Measurements from ENCODE around the gene GHDC.

DNA sequence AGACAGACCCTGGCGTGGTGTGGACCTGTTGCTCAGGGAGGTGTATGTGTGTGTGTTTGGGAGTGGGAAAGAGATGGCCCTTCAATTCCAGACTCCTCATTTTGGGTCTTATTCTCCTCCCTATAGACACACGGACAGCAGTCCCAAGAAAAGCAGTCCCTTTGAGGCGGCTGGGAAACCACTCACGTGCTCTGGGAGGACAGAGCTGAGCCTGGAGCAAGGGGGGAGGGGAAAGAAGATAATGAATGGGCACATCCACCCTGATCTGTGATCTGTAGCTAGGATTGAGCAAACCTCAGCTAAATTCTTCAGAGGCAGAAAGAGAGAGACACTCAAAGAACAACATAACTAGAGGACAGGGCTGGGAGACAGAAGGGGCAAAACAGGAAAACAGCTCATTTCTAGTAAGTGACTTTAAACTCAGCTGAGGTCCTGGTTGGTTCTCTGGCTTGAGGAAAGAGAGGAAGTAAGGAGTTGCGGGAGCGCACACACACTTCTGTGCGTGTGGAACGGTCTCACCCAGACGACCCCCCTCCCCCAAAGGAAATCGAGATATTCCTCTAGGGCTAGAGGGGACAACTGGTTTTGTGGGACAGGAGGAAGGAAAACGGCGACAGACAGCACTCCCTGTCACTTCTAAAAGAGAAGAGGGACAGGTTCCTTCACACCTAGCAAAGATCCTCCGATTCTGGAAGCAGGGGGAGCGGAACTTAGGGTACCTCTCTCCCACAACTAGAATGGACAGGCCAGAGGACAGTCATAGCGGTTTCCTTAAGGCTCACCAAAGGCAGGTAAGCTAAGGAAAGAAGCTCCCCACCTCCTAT is 40.2 kb downstream of the GHDC start:
- peak in 1 of 6 experiments; percentile 2 for TF ChIP-seq CTCF (IDR thresholded peaks at IDR 0.05)
- no peak for TF ChIP-seq POLR2A (IDR thresholded peaks at IDR 0.05)

Measured in Peyer's patch (tissue), 4 donors.